Spinal cord (tissue), 10 donors: ENCODE data around the gene RAPGEF5. TPM values are rescaled to one million over a fixed set of nuclear protein-coding genes. Genes with fewer than 3 reads are reported as not detected.
A peak's percentile ranks its signal among the peaks of the same experiment; 100 is the strongest.

Experiments used
- DNase-seq, 6 donors: peaks; one replicate each; pipeline versions ENCODE4 v3.0.0 to v3.0.0-alpha.2; 2013 to 2015; ENCODE audit warnings: low spot score in 6 of 6, low read depth in 4 of 6
- H3K27ac ChIP-seq: one replicate; pipeline ENCODE4 v1.5.1; 2013; ENCODE audit warnings: low read depth, low read length, control low read depth
- H3K27me3 ChIP-seq: one replicate; pipeline ENCODE4 v1.6.1; 2013; ENCODE audit warnings: low read length; ENCODE audit not compliant: control insufficient read depth, insufficient read depth
- H3K36me3 ChIP-seq: one replicate; pipeline ENCODE4 v1.6.1; 2013; ENCODE audit warnings: low read length; ENCODE audit not compliant: control insufficient read depth, insufficient read depth
- H3K4me1 ChIP-seq: one replicate; pipeline ENCODE4 v1.6.1; 2013; ENCODE audit warnings: low read length; ENCODE audit not compliant: control insufficient read depth, insufficient read depth
- H3K4me3 ChIP-seq: one replicate; pipeline ENCODE4 v1.5.1; 2013; ENCODE audit warnings: low read depth, low read length, control low read depth
- H3K9me3 ChIP-seq: one replicate; pipeline ENCODE4 v1.6.1; 2013; ENCODE audit warnings: low read length; ENCODE audit not compliant: control insufficient read depth, insufficient read depth
- WGBS: methylation state at CpG from one replicate; pipeline ENCODE4 v1.1.5; 2013; ENCODE audit warnings: missing lambda C conversion rate; ENCODE audit not compliant: insufficient coverage; 5-methylcytosine and 5-hydroxymethylcytosine counted together
- polyA plus RNA-seq, 2 donors: library from polyadenylated mRNA; unstranded; fragments of 120-200 nt; gene quantifications; one replicate each; pipeline ENCODE4 v1.2.1, GENCODE V29; 2013; ENCODE audit not compliant: insufficient read length in 2 of 2
- total RNA-seq, 2 donors: library from RNA; depleted of rRNA in 1 of 2; stranded (reverse); fragments of 120-200 nt in 1 of 2; fragments of >200 nt in 1 of 2; gene quantifications; one replicate each; pipeline versions ENCODE4 v1.2.3 to v1.2.4, GENCODE V29; 2013 to 2014
- donor health status: healthy.

Gene RAPGEF5
- total and polyA plus RNA-seq, 4 donors, result 19.5 to 121 (median 48.8) TPM

DNA sequence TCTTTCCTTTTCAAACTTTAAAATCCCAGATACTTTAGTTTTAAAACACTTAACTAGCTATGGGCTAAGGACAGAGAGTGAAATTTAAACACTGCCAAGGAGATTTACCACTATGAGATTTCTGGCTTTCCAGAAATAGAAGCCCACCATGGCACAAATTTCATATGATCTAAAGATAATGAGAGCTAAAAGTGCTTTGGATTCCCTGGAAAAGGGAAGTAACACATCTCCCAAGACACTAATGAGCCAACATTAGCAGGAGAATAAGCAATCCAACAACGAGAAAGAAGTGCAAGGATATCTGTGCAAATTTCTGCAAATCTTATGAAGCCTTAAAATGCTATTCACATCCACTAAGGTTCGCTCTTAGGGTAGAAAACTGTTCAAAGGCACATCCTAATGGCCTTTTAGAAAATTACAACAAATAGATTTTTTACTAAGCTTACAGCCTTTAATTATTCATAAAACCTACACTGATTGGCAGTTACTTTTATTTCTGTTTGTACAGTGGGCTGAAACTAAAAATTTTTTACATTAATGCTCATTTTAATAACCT, 100.3 kb downstream of the RAPGEF5 start:
- H3K27ac ChIP-seq, result no peak overlapping the region
- no peaks in the 10 kb centered on the region for H3K4me1 ChIP-seq
- no peaks in the 10 kb centered on the region for H3K9me3 ChIP-seq
- WGBS, result no CpG with 5 or more reads among the region's 2 CpGs
- H3K27me3 ChIP-seq, result no peaks in the 10 kb centered on the region
- peak in 2 of 6 donors; percentile 61 to 65 for DNase-seq
- no peaks in the 10 kb centered on the region for H3K36me3 ChIP-seq
- H3K4me3 ChIP-seq, result no peak overlapping the region

DNA sequence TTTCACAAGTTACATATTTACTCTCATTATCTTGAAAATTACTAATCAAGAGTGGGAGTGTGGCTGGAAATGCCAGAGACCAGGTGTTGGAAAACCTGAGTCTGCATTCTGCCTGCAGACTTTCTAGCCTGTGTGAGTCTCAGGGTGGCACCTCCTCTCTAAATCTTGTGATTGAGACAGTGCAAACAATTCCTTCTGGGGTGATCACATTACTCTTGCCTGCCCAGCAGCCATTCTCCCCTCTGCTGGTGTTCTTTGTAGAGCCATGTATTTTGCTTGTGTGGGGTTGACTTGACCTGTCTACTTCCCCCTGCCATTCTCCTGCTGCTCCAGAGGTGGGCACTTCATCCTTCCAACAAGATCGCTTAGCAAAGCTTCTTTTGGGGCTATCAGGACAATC, 101.1 kb downstream of the RAPGEF5 start:
- Histone ChIP-seq H3K36me3 (no peaks in the 10 kb centered on the region), H3K4me3 (no peak overlapping the region), H3K9me3 (no peaks in the 10 kb centered on the region), H3K27me3 (no peaks in the 10 kb centered on the region), H3K4me1 (no peaks in the 10 kb centered on the region), H3K27ac (no peak overlapping the region)
- DNase-seq, result peak in 1 of 6 donors; percentile 28
- no CpG with 5 or more reads among the region's 1 CpG for WGBS

DNA sequence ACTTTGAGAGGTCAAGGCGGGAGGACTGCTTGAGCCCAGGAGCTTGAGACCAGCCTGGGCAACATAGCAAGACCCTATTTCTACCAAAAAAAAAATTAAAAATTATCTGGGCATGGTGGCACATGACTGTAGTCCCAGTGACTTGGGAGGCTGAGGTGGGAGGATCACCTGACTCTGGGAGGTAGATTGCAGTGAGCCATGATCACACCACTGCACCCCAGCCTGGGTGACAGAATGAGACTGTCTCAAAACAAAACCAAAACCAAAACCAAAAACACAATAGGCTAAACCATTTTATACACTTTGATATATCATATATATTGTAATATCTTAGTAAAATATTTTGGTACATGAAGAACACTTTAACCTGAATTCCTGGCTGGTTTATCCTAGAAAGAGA, 101.6 kb downstream of the RAPGEF5 start:
- H3K27me3 ChIP-seq, result no peaks in the 10 kb centered on the region
- no peaks in the 10 kb centered on the region for H3K9me3 ChIP-seq
- DNase-seq, result no peak
- no CpG with 5 or more reads among the region's 1 CpG for WGBS
- no peak overlapping the region for H3K4me3 ChIP-seq
- no peaks in the 10 kb centered on the region for H3K4me1 ChIP-seq
- no peaks in the 10 kb centered on the region for H3K36me3 ChIP-seq
- H3K27ac ChIP-seq, result no peak overlapping the region

DNA sequence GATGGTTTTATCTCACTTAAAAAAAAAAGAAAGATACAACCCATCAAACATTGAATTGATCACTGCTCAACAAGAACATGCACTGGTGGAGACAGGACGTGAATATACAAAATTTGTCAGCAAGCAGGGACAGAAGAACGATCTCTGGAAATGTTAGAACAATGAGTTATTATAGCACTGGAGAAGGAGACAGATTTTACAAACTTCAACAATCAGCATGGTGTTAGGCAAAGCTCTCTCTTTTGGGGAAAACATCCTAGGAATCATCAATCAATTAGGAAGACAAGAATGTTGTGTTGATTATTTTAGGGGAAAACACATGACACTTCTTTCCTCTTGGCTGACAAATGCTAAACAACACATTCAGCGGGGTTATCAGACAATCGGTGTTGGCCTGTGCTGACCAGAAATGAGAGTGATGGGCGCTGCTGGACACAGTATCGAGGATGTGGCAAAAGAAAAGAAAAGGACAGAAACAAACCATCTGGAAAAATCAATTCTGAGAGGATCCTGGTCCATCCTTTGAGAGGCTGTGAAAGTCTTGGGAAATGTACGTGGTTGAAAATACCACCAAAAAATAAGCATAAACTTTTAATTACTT, 103.9 kb downstream of the RAPGEF5 start:
- no peak overlapping the region for H3K27ac ChIP-seq
- DNase-seq, result no peak
- H3K4me3 ChIP-seq, result no peak overlapping the region

DNA sequence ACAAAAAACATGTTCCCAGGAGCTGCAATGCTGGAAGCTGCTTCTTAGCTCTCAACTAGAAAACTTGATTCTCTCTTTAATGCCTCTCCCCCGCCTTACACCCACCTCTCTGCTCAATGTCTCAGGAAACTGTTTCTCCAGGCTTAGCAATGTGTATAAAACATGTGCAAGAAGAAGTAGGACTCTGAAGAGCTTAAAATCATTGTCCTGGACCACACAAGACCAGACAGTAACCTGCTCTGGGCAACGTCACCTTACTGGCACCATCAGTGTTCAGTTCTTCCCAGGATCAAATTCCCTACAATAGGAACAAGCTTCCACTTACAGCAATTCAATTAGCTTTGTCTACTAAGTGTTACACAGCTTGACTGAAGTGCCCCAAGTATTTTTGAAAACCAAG, 104.9 kb downstream of the RAPGEF5 start:
- Histone ChIP-seq H3K27me3 (no peaks in the 10 kb centered on the region), H3K4me3 (no peak overlapping the region), H3K27ac (peak overlapping the region; percentile 37), H3K36me3 (no peaks in the 10 kb centered on the region), H3K9me3 (no peaks in the 10 kb centered on the region), H3K4me1 (no peaks in the 10 kb centered on the region)
- WGBS, result 75% methylated on average over 1 of the region's 2 CpGs
- peak in 3 of 6 donors; percentile 38 to 54 (median 38) for DNase-seq

More for the DNA sequence above, 103.9 kb downstream of the RAPGEF5 start:
- no peaks in the 10 kb centered on the region for H3K27me3 ChIP-seq
- H3K4me1 ChIP-seq, result no peaks in the 10 kb centered on the region
- no peaks in the 10 kb centered on the region for H3K9me3 ChIP-seq
- 60% methylated on average over 1 of the region's 7 CpGs for WGBS
- no peaks in the 10 kb centered on the region for H3K36me3 ChIP-seq

DNA sequence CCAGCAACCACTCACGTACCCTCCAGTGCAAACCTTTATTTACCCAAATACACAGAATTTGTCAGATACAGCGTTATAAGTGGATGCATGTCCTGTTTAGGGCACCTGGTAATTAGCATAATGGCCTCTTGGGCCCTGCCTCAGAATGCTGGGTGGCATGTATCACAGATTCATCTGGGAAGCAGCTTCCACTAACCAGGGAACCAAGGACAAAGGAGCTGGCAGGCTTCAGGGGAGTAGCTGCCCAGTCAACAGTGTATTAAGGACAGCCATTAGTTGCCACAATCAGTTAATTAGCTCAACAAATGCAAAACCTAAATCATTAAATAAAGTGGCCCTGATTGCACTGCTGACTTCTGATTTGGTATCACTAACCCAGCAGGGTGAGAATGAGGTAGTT, 105.7 kb downstream of the RAPGEF5 start:
- DNase-seq, result peak in 5 of 6 donors; percentile 45 to 85 (median 59)
- Histone ChIP-seq H3K4me1 (no peaks in the 10 kb centered on the region), H3K27ac (no peak overlapping the region), H3K9me3 (peaks cover 2% of the 10 kb centered on the region), H3K4me3 (no peak overlapping the region), H3K36me3 (no peaks in the 10 kb centered on the region), H3K27me3 (no peaks in the 10 kb centered on the region)
- WGBS, result 29% methylated on average over 1 of the region's 2 CpGs

DNA sequence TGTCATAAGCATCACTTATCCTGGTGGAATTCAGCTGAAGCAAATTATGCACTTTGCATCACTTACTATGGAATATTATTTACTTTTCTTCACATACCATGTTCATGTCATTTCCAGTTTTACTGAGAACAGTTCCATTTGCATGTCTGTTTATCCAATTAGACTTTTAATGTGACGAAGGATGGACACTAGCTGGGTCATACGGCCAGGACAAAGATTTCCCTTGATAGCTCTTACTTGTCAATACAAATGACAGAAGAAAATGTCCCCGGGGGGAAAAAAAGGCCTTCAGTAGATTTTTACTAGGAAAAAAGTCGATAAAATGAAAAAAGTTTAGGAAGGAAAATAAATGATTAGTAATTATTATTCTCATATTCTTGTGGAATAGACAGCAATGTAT, 106.6 kb downstream of the RAPGEF5 start:
- peaks cover 2% of the 10 kb centered on the region for H3K9me3 ChIP-seq
- H3K27me3 ChIP-seq, result no peaks in the 10 kb centered on the region
- no CpG with 5 or more reads among the region's 4 CpGs for WGBS
- H3K36me3 ChIP-seq, result no peaks in the 10 kb centered on the region
- DNase-seq, result no peak
- H3K4me1 ChIP-seq, result no peaks in the 10 kb centered on the region
- H3K27ac ChIP-seq, result no peak overlapping the region
- no peak overlapping the region for H3K4me3 ChIP-seq

DNA sequence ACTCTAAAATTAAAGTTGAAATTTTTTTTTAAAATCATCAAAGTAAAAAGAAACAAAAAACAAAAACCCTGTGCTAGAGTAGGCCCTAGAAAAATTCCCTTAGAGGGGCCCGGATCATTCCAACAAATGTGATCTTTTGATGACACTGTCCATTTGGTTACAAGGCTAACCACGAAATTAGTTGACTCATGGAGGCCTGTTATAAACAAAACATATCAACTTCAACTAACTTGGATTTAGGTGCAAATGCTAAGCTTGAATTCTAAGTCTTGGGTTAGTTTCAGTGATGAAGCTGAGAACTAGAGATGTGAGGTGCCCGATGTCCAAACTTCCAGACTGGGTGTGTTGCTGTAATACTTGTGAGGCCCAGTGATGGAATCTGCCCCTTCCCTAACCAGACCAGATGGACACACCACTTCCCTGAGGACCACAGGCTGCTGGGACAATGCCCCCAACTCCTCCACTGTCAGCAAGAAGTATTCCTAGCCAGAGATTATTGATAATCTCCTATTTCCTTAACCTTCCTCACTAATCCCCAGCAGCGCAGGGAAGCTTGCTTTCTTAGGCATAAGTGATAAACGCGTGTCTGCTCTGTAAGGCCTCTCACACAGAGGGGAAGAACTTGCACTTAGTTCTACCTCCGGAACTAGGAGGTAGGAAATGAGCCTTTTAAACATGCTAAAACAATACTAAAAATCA, 108.7 kb downstream of the RAPGEF5 start:
- Histone ChIP-seq H3K9me3 (peaks cover 2% of the 10 kb centered on the region), H3K27me3 (no peaks in the 10 kb centered on the region), H3K4me1 (no peaks in the 10 kb centered on the region), H3K4me3 (no peak overlapping the region), H3K27ac (no peak overlapping the region), H3K36me3 (no peaks in the 10 kb centered on the region)
- 92% methylated on average over 2 of the region's 7 CpGs for WGBS
- DNase-seq, result no peak

DNA sequence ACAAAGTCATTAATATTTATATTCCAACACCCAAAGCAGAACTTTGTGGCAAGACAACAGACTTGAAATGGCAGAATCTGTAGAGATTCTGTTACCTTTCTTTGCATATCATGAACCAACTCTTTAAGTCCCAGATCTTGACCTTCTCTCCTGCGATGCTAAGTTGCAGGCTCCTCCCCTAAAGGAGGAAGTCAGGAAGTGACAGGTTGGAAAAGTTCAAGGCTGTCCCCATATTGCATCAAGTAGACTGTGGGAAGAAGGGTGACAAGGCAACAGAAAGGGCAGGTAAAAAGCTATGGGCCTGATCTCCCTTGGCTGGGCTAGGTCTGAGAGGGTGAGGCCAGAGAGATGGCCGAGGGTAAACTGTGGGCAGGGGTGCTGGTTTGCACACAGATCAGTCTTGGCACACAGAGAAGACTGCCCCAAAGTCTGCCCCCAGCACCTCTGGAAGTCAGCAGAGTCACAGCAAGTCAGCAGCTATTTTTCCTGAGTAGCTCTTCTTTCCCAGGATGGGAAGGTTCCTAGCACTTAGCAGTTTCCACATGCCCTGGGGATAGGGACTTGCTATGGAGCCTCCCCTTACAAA, 115.1 kb downstream of the RAPGEF5 start:
- Histone ChIP-seq H3K27me3 (no peaks in the 10 kb centered on the region), H3K36me3 (no peaks in the 10 kb centered on the region), H3K27ac (no peak overlapping the region), H3K9me3 (peaks cover 2% of the 10 kb centered on the region), H3K4me1 (no peaks in the 10 kb centered on the region), H3K4me3 (no peak overlapping the region)
- 74% methylated on average over 2 of the region's 2 CpGs for WGBS
- DNase-seq, result no peak
